Gastrocnemius medialis (tissue), 4 donors: Measurements from ENCODE around the gene HMCN2. TPM values are rescaled to one million over a fixed set of nuclear protein-coding genes. Genes with fewer than 3 reads are reported as not detected.

Experiments
- ATAC-seq, 2 donors: fragments of 150-250 bp; one replicate each; pipeline ENCODE4 v1.9.1; 2016
- DNase-seq, 2 donors: peaks; one replicate each; pipeline ENCODE4 v3.0.0-alpha.2; 2019
- H3K27ac ChIP-seq, 4 donors: fragments of 200-600 bp; sonication (generic); 1 replicate in 1 of 4; 2 replicates in 3 of 4; pipeline ENCODE4 v1.5.1; 2016 to 2018; ENCODE audit warnings: mild to moderate bottlenecking in 2 of 4, moderate library complexity in 1 of 4
- H3K27me3 ChIP-seq, 3 donors: fragments of 200-600 bp; sonication (generic) in 2 of 3; 1 replicate in 1 of 3; 2 replicates in 2 of 3; pipeline versions ENCODE4 v1.5.1 to v1.6.0; 2016 to 2019; ENCODE audit warnings: mild to moderate bottlenecking in 1 of 3, moderate library complexity in 1 of 3
- H3K36me3 ChIP-seq, 2 donors: fragments of 200-600 bp; sonication (generic) in 1 of 2; one replicate each; pipeline ENCODE4 v1.5.1; 2017 to 2018
- H3K4me1 ChIP-seq, 2 donors: fragments of 200-600 bp; sonication (generic) in 1 of 2; one replicate each; pipeline ENCODE4 v1.5.1; 2016 to 2017; ENCODE audit warnings: mild to moderate bottlenecking in 2 of 2
- H3K4me3 ChIP-seq, 4 donors: fragments of 200-600 bp; sonication (generic) in 3 of 4; 1 replicate in 1 of 4; 2 replicates in 3 of 4; pipeline ENCODE4 v1.5.1; 2016 to 2019; ENCODE audit warnings: mild to moderate bottlenecking in 2 of 4
- H3K9me3 ChIP-seq, 3 donors: fragments of 200-600 bp; sonication (generic) in 2 of 3; 1 replicate in 1 of 3; 2 replicates in 2 of 3; pipeline ENCODE4 v1.5.1; 2016 to 2019
- POLR2A ChIP-seq, 2 donors: fragments of 450-650 bp; IDR thresholded peaks; one replicate each; pipeline ENCODE4 v1.6.1; 2017; ENCODE audit warnings: antibody characterized with exemption in 2 of 2, mild to moderate bottlenecking in 2 of 2, moderate library complexity in 2 of 2
- in situ Hi-C, 4 donors: fragments of 200-750 bp; cut with MboI; loops; one replicate each; pipeline versions ENCODE4 v1.15.0 to v1.8.0; 2017; ENCODE audit warnings: low sequenced_read_pairs in 4 of 4
- intact Hi-C: fragments of 100-400 bp; cut with DNase I; formaldehyde crosslinking; loops from one replicate; pipeline ENCODE4 v1.15.1; 2023; ENCODE audit warnings: low total_unique reads
- total RNA-seq, 4 donors: library from RNA; depleted of rRNA; stranded (reverse); fragments of >200 nt; gene quantifications; one replicate each; pipeline versions ENCODE4 v1.1.0 to v1.2.3, GENCODE V29; 2016
- TF ChIP-seq, protein P1 (sequence below), 5 experiments: fragments of 450-650 bp in 3 of 5; fragments of 200-600 bp in 2 of 5; sonication (generic) in 2 of 5; IDR thresholded peaks in 4 of 5; conservative IDR thresholded peaks in 1 of 5; 1 replicate in 4 of 5; 2 replicates in 1 of 5; pipeline ENCODE4 v1.5.1; 2016 to 2019; ENCODE audit warnings: antibody characterized with exemption in 5 of 5, mild to moderate bottlenecking in 3 of 5, moderate library complexity in 3 of 5

Gene HMCN2
- total RNA-seq, 4 donors from 2014 or later: 1.9 to 8.5 (median 7.7) TPM

DNA sequence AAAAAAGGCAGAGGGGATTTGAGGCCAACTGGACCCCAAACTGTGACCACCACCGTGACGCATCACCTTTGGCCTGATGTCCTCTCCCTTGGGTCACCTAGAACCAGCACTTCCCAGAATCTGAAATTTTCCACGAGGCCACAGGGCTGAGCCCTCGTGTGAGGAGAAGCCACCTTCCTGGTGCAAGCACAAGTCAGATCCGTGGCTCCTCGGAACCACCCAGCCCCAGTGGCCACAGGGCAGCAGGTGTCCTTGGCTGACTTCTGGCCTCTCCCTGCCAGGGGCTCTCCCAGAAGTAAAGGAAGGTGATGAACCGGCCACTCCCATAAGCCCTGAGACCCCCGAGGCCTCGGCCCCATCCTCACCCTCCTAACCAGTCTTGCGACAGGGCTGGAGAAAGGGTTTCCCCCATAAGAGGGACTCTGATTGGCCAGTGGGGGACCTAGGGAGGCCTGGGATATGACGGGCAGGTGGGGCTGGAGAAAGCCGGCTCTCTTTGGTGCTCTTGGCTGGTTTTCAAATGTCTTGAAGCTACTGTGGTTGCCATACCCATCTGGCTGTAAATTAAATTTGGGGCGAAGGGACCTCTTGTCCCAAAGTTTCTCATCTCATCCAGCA, 20.9 kb upstream of the HMCN2 start:
- H3K4me3 ChIP-seq: no peak overlapping the region
- no peak overlapping the region for H3K27ac ChIP-seq
- H3K36me3 ChIP-seq: no peaks in the 10 kb centered on the region
- TF ChIP-seq, protein P1, sequence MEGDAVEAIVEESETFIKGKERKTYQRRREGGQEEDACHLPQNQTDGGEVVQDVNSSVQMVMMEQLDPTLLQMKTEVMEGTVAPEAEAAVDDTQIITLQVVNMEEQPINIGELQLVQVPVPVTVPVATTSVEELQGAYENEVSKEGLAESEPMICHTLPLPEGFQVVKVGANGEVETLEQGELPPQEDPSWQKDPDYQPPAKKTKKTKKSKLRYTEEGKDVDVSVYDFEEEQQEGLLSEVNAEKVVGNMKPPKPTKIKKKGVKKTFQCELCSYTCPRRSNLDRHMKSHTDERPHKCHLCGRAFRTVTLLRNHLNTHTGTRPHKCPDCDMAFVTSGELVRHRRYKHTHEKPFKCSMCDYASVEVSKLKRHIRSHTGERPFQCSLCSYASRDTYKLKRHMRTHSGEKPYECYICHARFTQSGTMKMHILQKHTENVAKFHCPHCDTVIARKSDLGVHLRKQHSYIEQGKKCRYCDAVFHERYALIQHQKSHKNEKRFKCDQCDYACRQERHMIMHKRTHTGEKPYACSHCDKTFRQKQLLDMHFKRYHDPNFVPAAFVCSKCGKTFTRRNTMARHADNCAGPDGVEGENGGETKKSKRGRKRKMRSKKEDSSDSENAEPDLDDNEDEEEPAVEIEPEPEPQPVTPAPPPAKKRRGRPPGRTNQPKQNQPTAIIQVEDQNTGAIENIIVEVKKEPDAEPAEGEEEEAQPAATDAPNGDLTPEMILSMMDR (IDR thresholded peaks at IDR 0.05 in 4 of 5, conservative IDR thresholded peaks at IDR 0.05 in 1 of 5): no peak
- no peak for TF ChIP-seq POLR2A (IDR thresholded peaks at IDR 0.05)
- intact Hi-C loops (no loop called here), in situ Hi-C loops (loop anchor here (25.0 kb wide), 1 partner anchor 357 kb away; no protein-coding TSS in a partner anchor)
- DNase-seq (no peak), ATAC-seq (no peak)
- no peaks in the 10 kb centered on the region for H3K4me1 ChIP-seq
- no peaks in the 10 kb centered on the region for H3K9me3 ChIP-seq
- no peaks in the 10 kb centered on the region for H3K27me3 ChIP-seq

DNA sequence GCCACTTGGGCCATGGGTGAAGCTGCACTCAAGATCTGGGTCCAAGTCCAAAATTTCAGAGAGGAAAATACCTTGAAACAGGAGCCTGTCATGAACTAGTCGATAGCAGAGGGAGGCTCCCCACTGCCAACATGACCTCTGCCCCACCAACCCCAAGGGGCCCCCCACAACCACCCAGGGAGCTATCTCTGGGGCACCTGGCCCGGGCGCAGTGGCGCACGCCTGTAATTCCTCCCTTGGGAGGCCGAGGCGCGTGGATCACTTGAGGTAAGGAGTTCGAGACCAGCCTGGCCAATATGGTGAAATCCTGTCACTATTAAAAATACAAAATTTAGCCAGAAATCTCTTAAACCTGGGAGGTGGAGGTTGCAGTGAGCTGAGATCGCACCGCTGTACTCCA, 20.1 kb upstream of the HMCN2 start:
- Histone ChIP-seq H3K9me3 (no peaks in the 10 kb centered on the region), H3K27me3 (no peaks in the 10 kb centered on the region), H3K4me3 (no peak overlapping the region), H3K36me3 (no peaks in the 10 kb centered on the region), H3K27ac (no peak overlapping the region), H3K4me1 (no peaks in the 10 kb centered on the region)
- no peak for ATAC-seq
- no peak for TF ChIP-seq POLR2A (IDR thresholded peaks at IDR 0.05)
- DNase-seq: no peak
- in situ Hi-C loops (loop anchor here (25.0 kb wide), 1 partner anchor 358 kb away; no protein-coding TSS in a partner anchor), intact Hi-C loops (no loop called here)

DNA sequence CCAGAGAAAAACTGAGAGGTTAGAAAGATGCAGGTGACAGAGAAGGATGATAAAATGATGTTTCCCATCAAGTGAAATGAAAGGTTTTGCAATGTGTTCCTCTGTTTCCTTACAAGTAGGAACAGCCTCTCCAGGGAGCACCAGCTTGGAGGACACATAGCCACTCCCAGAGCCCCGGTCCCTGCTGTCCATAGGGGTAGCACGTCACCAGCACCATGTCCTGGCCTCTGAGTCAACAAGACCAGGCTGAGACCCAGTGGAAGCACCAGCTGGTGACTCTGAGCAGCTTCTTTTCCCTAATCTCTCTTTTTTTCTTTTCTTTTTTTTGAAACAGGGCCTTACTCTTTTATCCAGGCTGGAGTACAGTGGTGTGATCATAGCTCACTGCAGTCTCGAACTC, 19.4 kb upstream of the HMCN2 start:
- H3K4me1 ChIP-seq: no peaks in the 10 kb centered on the region
- H3K27me3 ChIP-seq: no peaks in the 10 kb centered on the region
- no peak overlapping the region for H3K27ac ChIP-seq
- H3K36me3 ChIP-seq: no peaks in the 10 kb centered on the region
- no peak for TF ChIP-seq POLR2A (IDR thresholded peaks at IDR 0.05)
- TF ChIP-seq, protein P1 (IDR thresholded peaks at IDR 0.05 in 4 of 5, conservative IDR thresholded peaks at IDR 0.05 in 1 of 5): no peak
- intact Hi-C loops (no loop called here), in situ Hi-C loops (loop anchor here (25.0 kb wide), 1 partner anchor 359 kb away; no protein-coding TSS in a partner anchor)
- H3K9me3 ChIP-seq: no peaks in the 10 kb centered on the region
- H3K4me3 ChIP-seq: no peak overlapping the region
- DNase-seq: no peak
- ATAC-seq: no peak

DNA sequence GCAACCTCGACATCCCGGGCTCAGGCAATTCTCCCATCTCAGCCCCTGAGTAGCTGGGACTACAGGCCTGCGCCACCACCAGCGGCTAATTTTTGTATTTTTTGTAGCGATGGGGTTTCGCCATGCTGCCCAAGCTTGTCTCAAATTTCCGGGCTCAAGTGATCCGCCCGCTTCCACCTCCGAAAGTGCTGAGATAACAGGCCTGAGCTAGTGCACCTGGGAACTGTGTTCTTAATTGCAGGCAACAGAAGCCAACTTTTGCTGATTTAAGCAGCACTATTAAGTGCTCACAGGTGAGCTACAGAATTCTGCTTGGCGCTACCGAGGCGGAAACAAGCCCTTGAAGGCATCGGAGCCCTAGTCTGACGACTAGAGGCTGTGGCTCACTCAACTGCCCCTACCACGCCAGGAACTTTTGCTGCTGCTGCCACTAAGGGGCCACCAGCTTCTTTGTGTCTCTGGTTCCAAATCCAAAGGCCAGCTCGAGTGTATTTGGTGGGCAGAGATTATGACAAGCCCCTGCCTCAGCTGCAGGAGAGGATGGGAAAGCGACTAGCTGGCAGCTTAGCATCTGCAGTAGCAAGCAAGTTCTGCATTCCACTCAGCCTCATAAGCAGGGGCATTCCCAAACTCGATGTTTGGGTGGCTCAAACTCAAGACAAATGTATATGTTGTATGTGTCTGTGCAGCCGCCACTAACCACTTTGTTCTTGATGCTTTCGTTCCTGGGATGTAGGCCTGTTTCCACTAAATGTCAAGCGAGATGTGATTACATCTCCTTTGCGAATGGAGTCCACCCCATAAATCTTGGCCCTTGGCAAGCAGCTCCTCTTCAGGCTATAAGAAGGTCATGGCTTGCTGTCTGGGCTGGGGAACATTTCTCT, 10.6 kb upstream of the HMCN2 start:
- intact Hi-C loops (no loop called here), in situ Hi-C loops (no loop called here)
- ATAC-seq (no peak), DNase-seq (no peak)
- TF ChIP-seq POLR2A (IDR thresholded peaks at IDR 0.05): no peak
- TF ChIP-seq, protein P1 (IDR thresholded peaks at IDR 0.05 in 4 of 5, conservative IDR thresholded peaks at IDR 0.05 in 1 of 5): no peak
- Histone ChIP-seq H3K9me3 (no peaks in the 10 kb centered on the region), H3K4me3 (no peak overlapping the region), H3K27ac (no peak overlapping the region), H3K27me3 (peaks cover 0 to 15% (median 0%) of the 10 kb centered on the region in 3 donors), H3K36me3 (no peaks in the 10 kb centered on the region), H3K4me1 (no peaks in the 10 kb centered on the region)

DNA sequence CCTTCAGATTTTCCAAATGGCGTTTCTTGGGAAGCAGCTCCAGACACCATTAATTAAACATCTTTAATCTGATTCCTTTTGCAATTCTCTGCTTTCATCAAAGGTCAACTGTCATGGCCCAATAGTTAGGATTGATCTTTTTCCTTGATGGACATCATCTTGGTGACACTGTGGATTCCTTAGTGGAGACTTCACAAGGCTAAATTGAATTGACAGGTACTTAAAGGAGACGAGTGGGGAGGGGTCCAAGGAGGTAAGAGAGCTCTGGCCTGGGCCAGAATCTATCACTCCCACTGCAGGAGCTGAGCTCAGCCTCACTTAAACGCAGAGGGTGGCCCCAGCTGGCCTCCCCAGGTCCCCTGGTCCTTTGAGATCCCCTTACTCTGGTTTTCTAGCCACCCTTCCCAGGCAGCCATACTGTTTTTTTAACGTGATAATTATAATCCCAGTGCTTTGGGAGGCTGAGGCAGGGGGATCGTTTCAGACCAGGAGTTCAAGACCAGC, 9.9 kb upstream of the HMCN2 start:
- Histone ChIP-seq H3K9me3 (no peaks in the 10 kb centered on the region), H3K27me3 (peaks cover 0 to 15% (median 4%) of the 10 kb centered on the region in 3 donors), H3K27ac (no peak overlapping the region), H3K4me1 (no peaks in the 10 kb centered on the region), H3K4me3 (no peak overlapping the region), H3K36me3 (no peaks in the 10 kb centered on the region)
- no peak for DNase-seq
- intact Hi-C loops: no loop called here
- TF ChIP-seq, protein P1 (IDR thresholded peaks at IDR 0.05 in 4 of 5, conservative IDR thresholded peaks at IDR 0.05 in 1 of 5): no peak
- TF ChIP-seq POLR2A (IDR thresholded peaks at IDR 0.05): no peak
- no peak for ATAC-seq
- in situ Hi-C loops: no loop called here
